CD14-positive monocyte (primary cell): Measurements from ENCODE around the gene HSPH1. TPM values are rescaled to one million over a fixed set of nuclear protein-coding genes. Genes with fewer than 3 reads are reported as not detected.

ENCODE experiments used
- DNase-seq, 3 donors: peaks; one replicate each; pipeline ENCODE4 v3.0.0-alpha.2; 2011 to 2022
- H2AFZ ChIP-seq: 2 replicates; pipeline ENCODE4 v1.6.0; 2012; ENCODE audit warnings: mild to moderate bottlenecking, low read depth, low read length, inconsistent platforms; ENCODE audit not compliant: insufficient read depth, poor library complexity, severe bottlenecking
- H3K27ac ChIP-seq, 2 donors: 1 replicate in 1 of 2; 2 replicates in 1 of 2; pipeline ENCODE4 v1.5.1; 2012 to 2013; ENCODE audit warnings: low read length in 2 of 2, control low read depth in 1 of 2, inconsistent platforms in 1 of 2, low read depth in 1 of 2, mild to moderate bottlenecking in 1 of 2
- H3K27me3 ChIP-seq, 2 donors: one replicate each; pipeline versions ENCODE4 v1.6.0 to v1.6.1; 2011 to 2013; ENCODE audit warnings: low read length in 2 of 2; ENCODE audit not compliant: control insufficient read depth in 2 of 2, insufficient read depth in 2 of 2
- H3K36me3 ChIP-seq, 2 donors: replicated peaks in 1 of 2; 1 replicate in 1 of 2; 2 replicates in 1 of 2; pipeline versions ENCODE4 v1.5.1 to v1.6.1; 2012 to 2013; ENCODE audit warnings: low read length in 2 of 2, control low read depth in 1 of 2, inconsistent platforms in 1 of 2, mild to moderate bottlenecking in 1 of 2; ENCODE audit not compliant: insufficient read depth in 2 of 2, control insufficient read depth in 1 of 2
- H3K4me1 ChIP-seq, 2 donors: 1 replicate in 1 of 2; 2 replicates in 1 of 2; pipeline versions ENCODE4 v1.5.1 to v1.6.1; 2012 to 2013; ENCODE audit warnings: low read length in 2 of 2, control low read depth in 1 of 2, inconsistent platforms in 1 of 2, mild to moderate bottlenecking in 1 of 2, moderate library complexity in 1 of 2; ENCODE audit not compliant: insufficient read depth in 2 of 2, control insufficient read depth in 1 of 2
- H3K4me2 ChIP-seq: replicated peaks from 2 replicates; pipeline ENCODE3; 2012; ENCODE audit warnings: low read length, moderate library complexity, mild to moderate bottlenecking; ENCODE audit not compliant: poor library complexity, severe bottlenecking; ENCODE audit errors: extremely low read depth
- H3K4me3 ChIP-seq, 3 experiments: fragments of 200-600 bp in 1 of 3; sonication (generic) in 1 of 3; replicated peaks in 1 of 3; 1 replicate in 2 of 3; 2 replicates in 1 of 3; pipeline ENCODE4 v1.5.1; 2011 to 2013; ENCODE audit warnings: low read length in 3 of 3, mild to moderate bottlenecking in 3 of 3, control low read depth in 2 of 3, low read depth in 2 of 3, inconsistent platforms in 1 of 3, moderate library complexity in 1 of 3
- H3K79me2 ChIP-seq: 2 replicates; pipeline ENCODE4 v1.6.0; 2012; ENCODE audit warnings: mild to moderate bottlenecking, control low read depth, inconsistent platforms, low read length, moderate library complexity; ENCODE audit not compliant: insufficient read depth
- H3K9ac ChIP-seq: 2 replicates; pipeline ENCODE4 v1.6.0; 2017; ENCODE audit warnings: low read length, mild to moderate bottlenecking; ENCODE audit not compliant: insufficient read depth, poor library complexity, severe bottlenecking
- H3K9me3 ChIP-seq, 2 donors: replicated peaks in 1 of 2; 1 replicate in 1 of 2; 2 replicates in 1 of 2; pipeline versions ENCODE4 v1.5.1 to v1.6.1; 2012 to 2013; ENCODE audit warnings: low read length in 2 of 2, control low read depth in 1 of 2; ENCODE audit not compliant: control insufficient read depth in 1 of 2, insufficient read depth in 1 of 2
- H4K20me1 ChIP-seq: 2 replicates; pipeline ENCODE4 v1.6.0; 2012; ENCODE audit warnings: mild to moderate bottlenecking, low read length, control low read depth, moderate library complexity; ENCODE audit not compliant: insufficient read depth
- H3K27ac Mint-ChIP-seq, 7 donors: one replicate each; pipeline ENCODE4 v1.8.0; 2020; ENCODE audit warnings: mild to moderate bottlenecking in 7 of 7, mixed read lengths in 7 of 7, moderate library complexity in 6 of 7, inconsistent platforms in 2 of 7
- H3K27me3 Mint-ChIP-seq, 3 donors: one replicate each; pipeline ENCODE4 v1.8.0; 2021 to 2022; ENCODE audit warnings: low read depth in 3 of 3, mild to moderate bottlenecking in 3 of 3, mixed read lengths in 3 of 3, moderate library complexity in 3 of 3, inconsistent platforms in 1 of 3
- H3K36me3 Mint-ChIP-seq, 2 donors: one replicate each; pipeline ENCODE4 v1.8.0; 2020; ENCODE audit warnings: mixed read lengths in 2 of 2, inconsistent platforms in 1 of 2, mild to moderate bottlenecking in 1 of 2
- H3K4me1 Mint-ChIP-seq: one replicate; pipeline ENCODE4 v1.8.0; 2020; ENCODE audit warnings: mild to moderate bottlenecking, mixed read lengths
- H3K4me3 Mint-ChIP-seq, 2 donors: one replicate each; pipeline ENCODE4 v1.8.0; 2020; ENCODE audit warnings: mild to moderate bottlenecking in 2 of 2, mixed read lengths in 2 of 2, moderate library complexity in 1 of 2
- H3K9me3 Mint-ChIP-seq, 7 donors: one replicate each; pipeline ENCODE4 v1.8.0; 2020 to 2022; ENCODE audit warnings: mixed read lengths in 7 of 7, mild to moderate bottlenecking in 6 of 7, moderate library complexity in 6 of 7, inconsistent platforms in 2 of 7
- CTCF ChIP-seq: fragments of 200-600 bp; IDR thresholded peaks from one replicate; pipeline ENCODE4 v1.8.0; 2022; ENCODE audit warnings: antibody characterized with exemption, mild to moderate bottlenecking
- WGBS: methylation state at CpG from one replicate; pipeline ENCODE4 v1.1.5; 2013; ENCODE audit warnings: missing lambda C conversion rate; ENCODE audit not compliant: insufficient coverage; 5-methylcytosine and 5-hydroxymethylcytosine counted together
- intact Hi-C, 2 donors: fragments of 100-400 bp; cut with micrococcal nuclease; formaldehyde crosslinking; loops; one replicate each; pipeline versions ENCODE4 v1.15.0 to v1.15.1; 2023
- polyA plus RNA-seq, 3 donors: library from polyadenylated mRNA; depleted of rRNA in 1 of 3; unstranded in 2 of 3; stranded (reverse) in 1 of 3; fragments of 300-500 nt in 2 of 3; fragments of >200 nt in 1 of 3; fragmentation: Illumina TruSeq in 2 of 3; gene quantifications; 1 replicate in 2 of 3; 2 replicates in 1 of 3; pipeline ENCODE4 v1.2.3, GENCODE V29; 2012 to 2021

The HSPH1 gene
- polyA plus RNA-seq, 3 donors, result 7.4 to 11.3 (median 9.1) TPM

- TF ChIP-seq CTCF, result no peak
Measured at GRCh38 chr13:31122544-31123260, 39.0 kb downstream of the HSPH1 start.

GRCh38 chr13:31122143-31122542 lies 39.6 kb downstream of the HSPH1 start:
- WGBS, result 96% methylated on average over 3 of the region's 4 CpGs
- peaks cover 10 to 26% (median 17%) of the 10 kb centered on the region in 3 donors for H3K27me3 Mint-ChIP-seq
- peak overlapping the region; percentile 41 for H2AFZ ChIP-seq

More at GRCh38 chr13:31122544-31123260, 39.0 kb downstream of the HSPH1 start:
- H3K27ac Mint-ChIP-seq, result no peak overlapping the region
- Histone ChIP-seq H2AFZ (no peak overlapping the region), H3K27me3 (no peaks in the 10 kb centered on the region), H3K9me3 (no peaks in the 10 kb centered on the region), H4K20me1 (no peaks in the 10 kb centered on the region), H3K27ac (no peak overlapping the region), H3K4me3 (no peak overlapping the region), H3K36me3 (no peaks in the 10 kb centered on the region), H3K9ac (no peak overlapping the region), H3K79me2 (no peaks in the 10 kb centered on the region), H3K4me1 (peaks cover 18 to 21% of the 10 kb centered on the region in 2 donors), H3K4me2 (no peak overlapping the region)
- H3K4me3 Mint-ChIP-seq, result no peak overlapping the region
- H3K4me1 Mint-ChIP-seq, result peaks cover 24% of the 10 kb centered on the region
- peaks cover 0 to 10% (median 3%) of the 10 kb centered on the region in 7 donors for H3K9me3 Mint-ChIP-seq
- no peak for DNase-seq
- H3K27me3 Mint-ChIP-seq, result peaks cover 10 to 27% (median 23%) of the 10 kb centered on the region in 3 donors
- WGBS, result 95% methylated on average over 7 of the region's 12 CpGs
- intact Hi-C loops, result no loop called here
- H3K36me3 Mint-ChIP-seq, result no peaks in the 10 kb centered on the region

More at GRCh38 chr13:31122143-31122542, 39.6 kb downstream of the HSPH1 start:
- no peak for TF ChIP-seq CTCF
- Histone ChIP-seq H3K36me3 (no peaks in the 10 kb centered on the region), H3K9me3 (no peaks in the 10 kb centered on the region), H3K27me3 (peaks cover 0 to 2% of the 10 kb centered on the region in 2 donors), H3K27ac (no peak overlapping the region), H3K9ac (no peak overlapping the region), H3K4me2 (no peak overlapping the region), H3K79me2 (no peaks in the 10 kb centered on the region), H4K20me1 (no peaks in the 10 kb centered on the region), H3K4me3 (no peak overlapping the region), H3K4me1 (peaks cover 18 to 21% of the 10 kb centered on the region in 2 donors)
- Mint-ChIP-seq H3K4me3 (peak overlapping the region in 1 of 2 donors; percentile 31), H3K27ac (no peak overlapping the region), H3K36me3 (no peaks in the 10 kb centered on the region), H3K9me3 (peaks cover 0 to 7% (median 3%) of the 10 kb centered on the region in 7 donors), H3K4me1 (peaks cover 24% of the 10 kb centered on the region)
- intact Hi-C loops, result no loop called here
- no peak for DNase-seq
